PC-3 (cell line): ENCODE data around the gene ICE1. TPM values are rescaled to one million over a fixed set of nuclear protein-coding genes. Genes with fewer than 3 reads are reported as not detected.

Source experiments
- ATAC-seq: fragments of 200-7000 bp; cut with Tn5 transposase; 2 replicates; pipeline ENCODE4 v1.9.1; 2020; ENCODE audit warnings: mild to moderate bottlenecking, moderate library complexity
- BruUV-seq: library from RNA; stranded (reverse); fragments of 400-500 nt; replicated peaks from 2 replicates; lab custom pipeline; 2021; lab: Mats Ljungman, UMichigan
- CTCF ChIA-PET: fragments of 300-600 bp; sonication (Branson Sonifier 250); formaldehyde crosslinking; loops from one replicate; lab custom pipeline; 2022; ENCODE audit warnings: antibody characterized with exemption; lab: Charles Lee
- POLR2A ChIA-PET: fragments of 300-600 bp; sonication (Branson Sonifier 250); formaldehyde crosslinking; loops from one replicate; lab custom pipeline; 2022; ENCODE audit warnings: antibody characterized with exemption; ENCODE audit not compliant: unreplicated experiment; lab: Charles Lee
- DNase-seq: peaks from one replicate; pipeline ENCODE4 v3.0.0-alpha.2; 2015
- H2AFZ ChIP-seq: fragments of 300-600 bp; sonication (generic); 2 replicates; pipeline ENCODE4 v1.6.0; 2016; ENCODE audit warnings: antibody characterized with exemption, low read length
- H3F3A ChIP-seq: fragments of 300-600 bp; sonication (generic); one replicate; pipeline ENCODE4 v1.6.0; 2017; ENCODE audit warnings: antibody characterized with exemption, low read length, control low read depth, mild to moderate bottlenecking; ENCODE audit not compliant: unreplicated experiment
- H3K27ac ChIP-seq: fragments of 300-600 bp; sonication (generic); 2 replicates; pipeline ENCODE4 v1.5.1; 2016; ENCODE audit warnings: mild to moderate bottlenecking, low read length
- H3K27me3 ChIP-seq: fragments of 300-600 bp; sonication (generic); 2 replicates; pipeline ENCODE4 v1.6.1; 2016; ENCODE audit warnings: low read length, mixed read lengths
- H3K36me3 ChIP-seq: fragments of 300-600 bp; sonication (generic); 2 replicates; pipeline ENCODE4 v1.6.1; 2016; ENCODE audit warnings: low read depth, mixed run types, low read length, mixed read lengths
- H3K4me1 ChIP-seq: fragments of 300-600 bp; sonication (generic); 2 replicates; pipeline ENCODE4 v1.5.1; 2016; ENCODE audit warnings: low read length; ENCODE audit not compliant: insufficient read depth
- H3K4me2 ChIP-seq: fragments of 300-600 bp; sonication (generic); 2 replicates; pipeline ENCODE4 v1.6.0; 2016; ENCODE audit warnings: low read length
- H3K4me3 ChIP-seq: fragments of 300-600 bp; sonication (generic); 2 replicates; pipeline ENCODE4 v1.5.1; 2016; ENCODE audit warnings: mild to moderate bottlenecking, low read length, mixed read lengths
- H3K79me2 ChIP-seq: fragments of 300-600 bp; sonication (generic); 2 replicates; pipeline ENCODE4 v1.6.1; 2017; ENCODE audit warnings: low read length, mixed read lengths
- H3K9ac ChIP-seq: fragments of 300-600 bp; sonication (generic); 2 replicates; pipeline ENCODE4 v1.6.0; 2016; ENCODE audit warnings: mild to moderate bottlenecking, low read length
- H3K9me2 ChIP-seq: fragments of 300-600 bp; sonication (generic); replicated peaks from 2 replicates; pipeline ENCODE4 v1.6.1; 2016; ENCODE audit warnings: mixed run types, low read length, mixed read lengths
- H3K9me3 ChIP-seq: fragments of 300-600 bp; sonication (generic); 2 replicates; pipeline ENCODE4 v1.6.1; 2016; ENCODE audit warnings: low read length, mixed read lengths
- H4K20me1 ChIP-seq: fragments of 300-600 bp; sonication (generic); 2 replicates; pipeline ENCODE4 v1.6.1; 2016; ENCODE audit warnings: low read length, mixed read lengths
- EZH2 ChIP-seq: fragments of 300-600 bp; sonication (generic); IDR thresholded peaks from one replicate; pipeline ENCODE4 v1.6.1; 2017; ENCODE audit warnings: antibody characterized with exemption, mild to moderate bottlenecking, low read length; ENCODE audit not compliant: unreplicated experiment
- EZH2phosphoT487 ChIP-seq: fragments of 300-600 bp; sonication (generic); IDR thresholded peaks from 2 replicates; pipeline ENCODE4 v1.6.1; 2018; ENCODE audit warnings: mild to moderate bottlenecking, antibody characterized with exemption, low read length, borderline replicate concordance
- intact Hi-C: fragments of 100-400 bp; cut with micrococcal nuclease; formaldehyde crosslinking; loops from 2 replicates; pipeline ENCODE4 v1.9.0; 2023
- total RNA-seq: library from RNA; depleted of rRNA; stranded (reverse); fragments of >200 nt; gene quantifications from 2 replicates; pipeline ENCODE4 v1.2.3, GENCODE V29; 2014
- TF ChIP-seq, protein P1 (sequence below): fragments of 300-600 bp; sonication (generic); conservative IDR thresholded peaks from 2 replicates; pipeline ENCODE4 v1.5.1; 2017; ENCODE audit warnings: antibody characterized with exemption, low read depth, mild to moderate bottlenecking, low read length

Gene ICE1
- total RNA-seq, 1 experiment from 2014 or later: 21.9 TPM

GRCh38 chr5:5505815-5506214, 83.3 kb downstream of the ICE1 start:
- Histone ChIP-seq H3K4me3 (no peak overlapping the region), H3K36me3 (no peaks in the 10 kb centered on the region), H3K4me1 (no peaks in the 10 kb centered on the region), H2AFZ (no peak overlapping the region), H3K27ac (no peak overlapping the region), H3K4me2 (no peak overlapping the region), H3K79me2 (no peaks in the 10 kb centered on the region), H3F3A (no peaks in the 10 kb centered on the region), H3K9ac (no peak overlapping the region), H3K27me3 (peaks cover 67% of the 10 kb centered on the region), H4K20me1 (no peaks in the 10 kb centered on the region), H3K9me2 (no peaks in the 10 kb centered on the region), H3K9me3 (no peaks in the 10 kb centered on the region)
- no TSS peak for BruUV-seq
- TF ChIP-seq EZH2phosphoT487 (no peak), EZH2 (no peak)
- TF ChIP-seq, protein P1, sequence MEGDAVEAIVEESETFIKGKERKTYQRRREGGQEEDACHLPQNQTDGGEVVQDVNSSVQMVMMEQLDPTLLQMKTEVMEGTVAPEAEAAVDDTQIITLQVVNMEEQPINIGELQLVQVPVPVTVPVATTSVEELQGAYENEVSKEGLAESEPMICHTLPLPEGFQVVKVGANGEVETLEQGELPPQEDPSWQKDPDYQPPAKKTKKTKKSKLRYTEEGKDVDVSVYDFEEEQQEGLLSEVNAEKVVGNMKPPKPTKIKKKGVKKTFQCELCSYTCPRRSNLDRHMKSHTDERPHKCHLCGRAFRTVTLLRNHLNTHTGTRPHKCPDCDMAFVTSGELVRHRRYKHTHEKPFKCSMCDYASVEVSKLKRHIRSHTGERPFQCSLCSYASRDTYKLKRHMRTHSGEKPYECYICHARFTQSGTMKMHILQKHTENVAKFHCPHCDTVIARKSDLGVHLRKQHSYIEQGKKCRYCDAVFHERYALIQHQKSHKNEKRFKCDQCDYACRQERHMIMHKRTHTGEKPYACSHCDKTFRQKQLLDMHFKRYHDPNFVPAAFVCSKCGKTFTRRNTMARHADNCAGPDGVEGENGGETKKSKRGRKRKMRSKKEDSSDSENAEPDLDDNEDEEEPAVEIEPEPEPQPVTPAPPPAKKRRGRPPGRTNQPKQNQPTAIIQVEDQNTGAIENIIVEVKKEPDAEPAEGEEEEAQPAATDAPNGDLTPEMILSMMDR: no peak
- DNase-seq (no peak), ATAC-seq (no peak)
- POLR2A ChIA-PET: no interaction called here
- CTCF ChIA-PET: no interaction called here
- intact Hi-C loops: no loop called here

GRCh38 chr5:5508391-5508790, 85.9 kb downstream of the ICE1 start:
- intact Hi-C loops: no loop called here
- Histone ChIP-seq H3K79me2 (no peaks in the 10 kb centered on the region), H3K4me3 (no peak overlapping the region), H3K27ac (no peak overlapping the region), H3K9me3 (no peaks in the 10 kb centered on the region), H3K27me3 (peaks cover 82% of the 10 kb centered on the region), H2AFZ (no peak overlapping the region), H3K9me2 (no peaks in the 10 kb centered on the region), H3F3A (no peaks in the 10 kb centered on the region), H3K4me1 (no peaks in the 10 kb centered on the region), H3K4me2 (no peak overlapping the region), H3K9ac (no peak overlapping the region), H4K20me1 (no peaks in the 10 kb centered on the region), H3K36me3 (no peaks in the 10 kb centered on the region)
- CTCF ChIA-PET: no interaction called here
- DNase-seq (no peak), ATAC-seq (no peak)
- POLR2A ChIA-PET: no interaction called here
- TF ChIP-seq EZH2phosphoT487 (no peak), EZH2 (no peak)
- TF ChIP-seq, protein P1: no peak
- BruUV-seq: no TSS peak

DNA sequence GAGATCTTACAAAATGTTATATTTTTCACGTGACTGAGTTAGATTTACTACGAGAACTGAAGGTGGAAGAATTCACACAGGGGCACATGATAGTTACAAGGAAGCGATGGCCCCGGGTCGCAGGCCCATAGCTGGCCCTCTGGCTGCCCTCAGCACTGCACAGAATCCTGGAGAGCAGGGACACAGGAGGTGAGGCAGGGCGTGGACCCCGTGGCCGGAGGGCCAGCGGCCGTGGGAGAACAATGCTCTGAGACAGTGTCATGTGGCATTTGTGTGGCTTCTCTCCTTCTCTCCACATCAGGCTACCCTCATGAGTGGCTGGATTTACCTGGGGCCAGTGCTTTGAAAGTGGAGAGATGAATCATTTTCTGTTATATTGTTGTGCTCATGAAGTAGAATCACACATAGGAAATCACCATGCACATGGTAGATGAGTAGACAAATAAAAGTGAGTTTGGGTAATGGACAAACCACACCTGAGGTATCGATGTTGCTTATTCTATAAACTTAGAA, 89.5 kb downstream of the ICE1 start:
- H3K9ac ChIP-seq: no peak overlapping the region
- no peak overlapping the region for H2AFZ ChIP-seq
- H3K27ac ChIP-seq: no peak overlapping the region
- H3K79me2 ChIP-seq: no peaks in the 10 kb centered on the region
- no TSS peak for BruUV-seq
- H3K4me2 ChIP-seq: no peak overlapping the region
- no peaks in the 10 kb centered on the region for H3K4me1 ChIP-seq
- H3K36me3 ChIP-seq: no peaks in the 10 kb centered on the region
- CTCF ChIA-PET: no interaction called here
- no peak overlapping the region for H3K4me3 ChIP-seq
- H3F3A ChIP-seq: no peaks in the 10 kb centered on the region
- TF ChIP-seq, protein P1: no peak
- no peak for TF ChIP-seq EZH2phosphoT487
- TF ChIP-seq EZH2: no peak
- H3K27me3 ChIP-seq: peaks cover 84% of the 10 kb centered on the region
- no peak for DNase-seq
- intact Hi-C loops: no loop called here
- POLR2A ChIA-PET: no interaction called here
- ATAC-seq: no peak
- H3K9me3 ChIP-seq: no peaks in the 10 kb centered on the region
- no peaks in the 10 kb centered on the region for H3K9me2 ChIP-seq
- H4K20me1 ChIP-seq: no peaks in the 10 kb centered on the region
